Measurements from ENCODE around the gene NPHP3.

DNA sequence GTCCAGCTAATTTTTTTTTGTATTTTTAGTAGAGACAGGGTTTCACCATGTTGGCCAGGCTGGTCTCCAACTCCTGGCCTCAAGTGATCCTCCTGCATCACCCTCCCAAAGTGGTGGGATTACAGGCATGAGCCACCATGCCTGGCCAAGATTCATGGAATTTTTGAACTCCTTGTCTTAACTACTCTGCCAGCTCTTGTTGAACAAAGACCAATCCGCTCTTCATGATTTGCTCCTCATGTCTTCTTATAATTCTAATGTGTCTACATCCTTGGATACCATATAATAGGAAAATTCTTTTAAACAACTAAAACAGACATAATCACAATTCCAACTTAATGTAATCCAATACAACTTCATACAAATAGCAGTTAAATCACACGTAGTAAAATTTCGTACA lies 40.8 kb downstream of the NPHP3 start:
- TF ChIP-seq, protein P1, sequence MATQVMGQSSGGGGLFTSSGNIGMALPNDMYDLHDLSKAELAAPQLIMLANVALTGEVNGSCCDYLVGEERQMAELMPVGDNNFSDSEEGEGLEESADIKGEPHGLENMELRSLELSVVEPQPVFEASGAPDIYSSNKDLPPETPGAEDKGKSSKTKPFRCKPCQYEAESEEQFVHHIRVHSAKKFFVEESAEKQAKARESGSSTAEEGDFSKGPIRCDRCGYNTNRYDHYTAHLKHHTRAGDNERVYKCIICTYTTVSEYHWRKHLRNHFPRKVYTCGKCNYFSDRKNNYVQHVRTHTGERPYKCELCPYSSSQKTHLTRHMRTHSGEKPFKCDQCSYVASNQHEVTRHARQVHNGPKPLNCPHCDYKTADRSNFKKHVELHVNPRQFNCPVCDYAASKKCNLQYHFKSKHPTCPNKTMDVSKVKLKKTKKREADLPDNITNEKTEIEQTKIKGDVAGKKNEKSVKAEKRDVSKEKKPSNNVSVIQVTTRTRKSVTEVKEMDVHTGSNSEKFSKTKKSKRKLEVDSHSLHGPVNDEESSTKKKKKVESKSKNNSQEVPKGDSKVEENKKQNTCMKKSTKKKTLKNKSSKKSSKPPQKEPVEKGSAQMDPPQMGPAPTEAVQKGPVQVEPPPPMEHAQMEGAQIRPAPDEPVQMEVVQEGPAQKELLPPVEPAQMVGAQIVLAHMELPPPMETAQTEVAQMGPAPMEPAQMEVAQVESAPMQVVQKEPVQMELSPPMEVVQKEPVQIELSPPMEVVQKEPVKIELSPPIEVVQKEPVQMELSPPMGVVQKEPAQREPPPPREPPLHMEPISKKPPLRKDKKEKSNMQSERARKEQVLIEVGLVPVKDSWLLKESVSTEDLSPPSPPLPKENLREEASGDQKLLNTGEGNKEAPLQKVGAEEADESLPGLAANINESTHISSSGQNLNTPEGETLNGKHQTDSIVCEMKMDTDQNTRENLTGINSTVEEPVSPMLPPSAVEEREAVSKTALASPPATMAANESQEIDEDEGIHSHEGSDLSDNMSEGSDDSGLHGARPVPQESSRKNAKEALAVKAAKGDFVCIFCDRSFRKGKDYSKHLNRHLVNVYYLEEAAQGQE (IDR thresholded peaks at IDR 0.05; ENCODE audit: insufficient read depth in 1 of 2, low read depth in 2 of 2, low read length in 2 of 2): no peak
- no peak for TF ChIP-seq TAF1 (IDR thresholded peaks at IDR 0.05; ENCODE audit: borderline replicate concordance, insufficient read depth, low read length)
- TF ChIP-seq POLR2AphosphoS5 (IDR thresholded peaks at IDR 0.05; ENCODE audit: low read depth, low read length): no peak
- no peak for TF ChIP-seq FOXP2 (optimal IDR thresholded peaks at IDR 0.05; ENCODE audit: borderline replicate concordance, extremely low read depth, extremely low read length, insufficient read depth)
- TF ChIP-seq SIN3A (IDR thresholded peaks at IDR 0.05; ENCODE audit: borderline replicate concordance, insufficient read depth, low read length): no peak

Data from PFSK-1 (cell line).